ENCODE data around the gene ITGAV. TPM values are rescaled to one million over a fixed set of nuclear protein-coding genes. Genes with fewer than 3 reads are reported as not detected.

The ITGAV gene
- polyA plus RNA-seq, 1 donor, result 73.4 TPM

- DNase-seq, result no peak
Observed at GRCh38 chr2:186572705-186573104, 17.2 kb upstream of the ITGAV start.

DNA sequence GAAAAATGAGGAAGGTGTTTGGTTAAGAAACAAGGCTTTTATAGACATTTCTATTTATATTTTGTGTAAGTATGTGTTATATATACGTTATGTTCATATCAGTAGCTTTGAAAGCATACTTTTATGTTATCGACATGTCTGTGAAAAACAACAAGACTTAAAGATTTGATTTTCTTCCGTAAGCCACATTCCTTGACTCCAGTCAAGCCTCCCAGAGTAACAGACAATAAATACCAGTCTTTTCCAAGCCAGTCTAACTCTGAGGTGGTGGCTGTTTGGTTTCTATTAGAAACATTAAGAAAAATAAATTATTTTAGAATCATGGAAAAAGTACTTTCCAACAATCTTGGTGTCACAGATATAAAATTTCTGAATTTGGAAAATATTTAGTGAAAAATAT is 16.3 kb upstream of the ITGAV start:
- no peak for DNase-seq

DNA sequence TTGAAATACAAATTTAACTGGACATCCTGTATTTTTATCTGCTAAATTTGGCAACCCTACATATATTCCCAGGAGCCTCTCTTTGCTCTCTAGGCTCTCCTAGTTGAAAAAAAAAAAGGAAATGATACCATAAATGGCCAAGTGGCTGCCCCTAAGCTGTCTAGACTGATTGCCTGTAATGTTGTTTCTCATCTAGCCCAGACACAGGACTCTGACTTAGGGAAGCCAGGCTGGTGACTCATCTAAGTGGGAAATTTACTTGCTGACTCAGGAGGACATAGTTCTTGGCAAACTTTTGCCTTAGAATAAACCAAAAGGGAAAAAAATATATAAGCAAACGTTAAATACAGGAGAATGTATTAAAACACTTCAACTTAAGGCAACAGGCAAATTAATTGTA is 14.6 kb upstream of the ITGAV start:
- no peak for DNase-seq

DNA sequence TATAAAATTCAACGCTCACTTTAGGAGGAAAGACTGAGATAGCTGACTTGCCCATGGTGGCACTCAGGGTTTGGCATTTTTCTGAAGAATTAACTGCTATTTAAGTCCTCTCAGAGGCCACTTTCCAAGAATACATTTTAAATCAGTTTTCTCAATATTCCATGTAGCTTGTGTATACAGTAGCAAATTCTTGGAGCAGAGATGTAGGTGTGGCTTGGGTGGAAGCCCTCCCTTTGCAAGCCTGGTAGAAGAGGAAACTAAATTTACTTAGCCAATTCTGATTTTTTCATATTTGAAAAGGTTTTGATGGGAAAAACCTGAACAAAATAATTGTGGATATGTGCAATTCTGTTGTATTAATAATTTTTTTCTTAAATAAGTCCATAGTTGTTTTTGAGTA is 14.0 kb upstream of the ITGAV start:
- DNase-seq, result no peak

DNA sequence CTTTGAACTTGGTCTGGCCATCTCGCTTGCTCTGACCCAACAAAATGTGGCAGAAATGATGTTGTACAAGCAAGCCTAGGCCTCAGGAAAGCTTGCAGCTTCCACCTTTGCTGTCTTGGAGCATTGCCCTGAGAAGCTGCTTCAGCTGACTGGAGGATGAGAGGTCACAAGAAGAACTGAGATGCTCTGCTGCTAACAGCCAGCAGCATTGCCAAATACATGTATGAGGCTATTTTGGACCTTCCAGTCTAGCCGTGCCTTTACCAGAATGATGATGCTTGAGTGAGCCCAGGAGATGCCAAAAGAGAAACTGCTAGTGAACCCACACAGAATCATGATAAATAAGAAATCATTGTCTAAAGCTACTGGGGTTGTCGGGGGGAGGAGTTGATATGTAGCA is 13.2 kb upstream of the ITGAV start:
- no peak for DNase-seq

DNA sequence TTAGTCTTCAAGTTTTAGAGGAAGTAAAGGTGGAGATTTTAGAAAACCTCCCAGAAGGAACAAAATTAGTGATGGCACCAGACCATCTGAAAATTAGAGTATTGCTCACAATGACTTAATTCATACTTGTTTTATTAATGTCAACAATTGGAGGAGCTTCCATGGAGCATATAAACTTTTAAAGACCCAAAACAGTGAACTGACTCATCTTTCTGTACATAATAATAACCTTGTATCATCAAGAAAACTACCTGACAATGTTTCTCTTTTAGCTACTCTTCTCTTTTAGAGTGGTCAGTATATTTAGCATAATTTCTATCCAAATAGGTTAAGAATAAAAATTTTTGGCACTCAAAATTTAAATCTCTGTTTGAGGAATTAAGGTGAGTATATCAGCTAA is 7.2 kb upstream of the ITGAV start:
- no peak for DNase-seq

DNA sequence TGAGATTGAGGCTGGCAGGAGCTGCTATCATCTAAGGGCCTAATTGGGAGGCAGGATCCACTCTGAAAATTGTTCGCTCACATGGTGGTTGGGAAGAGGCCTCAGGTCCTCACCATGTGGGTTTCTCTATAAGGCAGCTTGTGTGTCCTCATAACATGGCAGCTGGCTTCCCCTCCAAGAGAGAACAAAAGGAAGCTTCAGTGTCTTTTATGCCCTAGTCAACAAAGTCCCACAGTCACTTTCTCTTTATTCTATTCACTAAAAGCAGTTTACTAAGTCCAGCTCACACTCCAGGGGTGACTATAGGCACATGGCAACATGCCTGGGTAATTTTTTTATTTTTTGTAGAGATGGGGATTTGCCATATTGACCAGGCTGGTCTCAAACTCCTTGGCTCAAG is 5.8 kb upstream of the ITGAV start:
- no peak for DNase-seq

DNA sequence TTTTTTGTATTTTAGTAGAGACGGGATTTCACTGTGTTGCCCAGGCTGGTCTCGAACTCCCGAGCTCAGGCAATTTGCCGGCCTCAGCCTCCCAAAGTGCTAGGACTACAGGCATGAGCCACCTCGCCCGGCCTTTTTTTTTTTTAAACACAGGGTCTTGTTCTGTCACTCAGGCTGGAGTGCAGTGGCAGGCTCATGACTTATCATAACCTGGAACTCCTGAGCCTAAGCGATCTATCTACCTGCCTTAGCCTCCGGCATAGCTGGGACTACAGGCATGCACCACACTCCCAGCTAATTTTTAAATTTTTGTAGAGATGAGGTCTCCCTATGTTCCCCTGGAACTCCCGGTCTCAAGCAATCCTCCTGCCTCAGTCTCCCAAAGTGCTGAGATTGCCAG is 1.4 kb upstream of the ITGAV start:
- DNase-seq, result no peak

GRCh38 chr2:186588940-186589611 is 780 bp upstream of the ITGAV start:
- peak; percentile 18 for DNase-seq

- peak; percentile 40 for DNase-seq
Observed at GRCh38 chr2:186590350-186590758, 498 bp downstream of the ITGAV start.

GRCh38 chr2:186590759-186591505 is 1.1 kb downstream of the ITGAV start:
- DNase-seq, result peak; percentile 60

GRCh38 chr2:186591506-186591890 is 1.6 kb downstream of the ITGAV start:
- DNase-seq, result no peak

GRCh38 chr2:186592137-186592875 is 2.5 kb downstream of the ITGAV start:
- DNase-seq, result no peak

DNA sequence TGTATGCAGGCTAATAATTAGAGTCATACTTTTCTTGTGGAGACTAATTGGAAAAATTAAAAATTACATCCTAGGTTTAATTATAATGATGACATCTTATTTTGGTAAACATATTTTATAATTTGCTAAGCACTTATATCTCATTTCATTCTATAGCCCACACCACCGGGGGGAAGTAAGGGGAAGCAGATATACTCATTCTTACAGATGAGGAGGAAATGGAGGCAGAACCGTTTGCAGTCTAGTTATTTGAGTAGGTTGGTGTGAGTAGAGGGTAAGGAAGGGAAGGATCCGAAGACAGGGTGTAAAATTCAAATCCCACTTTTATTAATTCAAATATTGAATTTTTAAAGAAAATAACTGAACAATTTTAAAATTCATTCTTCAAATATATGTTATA is 3.7 kb downstream of the ITGAV start:
- DNase-seq, result no peak

GRCh38 chr2:186594001-186594722 is 4.3 kb downstream of the ITGAV start:
- DNase-seq, result no peak

DNA sequence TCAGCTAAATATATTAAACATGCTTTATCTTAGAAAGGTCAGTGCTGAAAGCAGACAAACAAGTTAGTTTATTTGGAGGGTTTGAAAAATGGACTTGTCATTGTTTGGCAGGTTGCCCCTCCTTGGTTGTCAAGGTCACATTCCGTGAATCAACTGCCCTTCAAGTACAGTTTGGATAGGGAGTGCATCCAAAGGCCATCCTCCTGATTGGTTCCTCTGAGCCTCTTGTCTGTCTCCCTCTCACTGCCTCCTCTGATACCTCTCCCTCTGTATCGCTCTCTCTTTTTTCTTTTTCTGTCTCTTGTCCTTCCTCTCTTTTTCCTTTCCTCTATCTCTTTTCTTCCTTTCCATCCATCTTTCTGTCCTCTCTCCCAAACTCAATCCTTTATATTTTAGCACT is 5.4 kb downstream of the ITGAV start:
- DNase-seq, result no peak

DNA sequence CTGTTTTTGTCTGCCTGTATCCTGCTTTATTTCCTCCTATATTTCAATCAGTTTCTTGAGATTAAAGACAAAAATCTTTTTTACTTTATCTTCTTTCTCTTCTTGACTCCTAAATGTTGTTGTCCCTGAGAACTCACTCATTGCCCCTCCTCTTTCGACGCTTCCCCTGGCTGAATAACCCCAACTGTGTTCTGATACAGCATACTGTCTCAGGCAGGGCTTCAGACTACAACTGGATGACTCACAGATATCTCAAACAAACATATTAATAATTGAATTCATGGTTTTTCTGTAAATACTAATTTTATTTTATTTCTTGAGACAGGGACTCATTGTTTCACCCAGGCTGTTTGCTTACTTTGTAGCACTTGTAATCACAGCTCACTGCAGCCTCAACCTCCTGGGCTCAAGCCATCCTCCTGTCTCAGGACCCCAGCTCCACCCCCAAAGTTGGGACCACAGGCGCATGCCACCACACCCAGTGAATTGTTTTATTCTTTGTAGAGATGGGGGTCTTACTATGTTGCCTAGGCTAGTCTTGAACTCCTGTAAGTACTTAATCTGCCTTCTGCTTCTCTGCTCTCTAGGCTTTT is 9.4 kb downstream of the ITGAV start:
- no peak for DNase-seq

DNA sequence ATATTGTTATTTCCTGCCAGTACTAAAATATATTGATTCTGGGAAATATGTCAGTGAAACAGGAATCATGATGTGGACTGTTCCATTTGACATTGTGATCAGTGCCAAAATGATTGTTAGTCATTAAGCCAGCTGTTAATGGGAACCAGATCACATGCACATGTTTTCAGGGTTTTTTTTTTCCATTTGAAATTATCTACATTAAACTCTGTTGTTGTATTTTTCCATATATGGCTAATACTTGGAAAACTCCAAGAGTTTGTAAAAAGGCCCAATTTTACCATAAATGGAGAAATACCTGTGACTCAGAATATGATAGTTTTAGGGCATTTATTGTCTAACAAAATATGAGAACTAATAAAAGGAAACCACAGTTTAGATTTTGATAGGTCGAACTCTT is 13.4 kb downstream of the ITGAV start:
- DNase-seq, result no peak

DNA sequence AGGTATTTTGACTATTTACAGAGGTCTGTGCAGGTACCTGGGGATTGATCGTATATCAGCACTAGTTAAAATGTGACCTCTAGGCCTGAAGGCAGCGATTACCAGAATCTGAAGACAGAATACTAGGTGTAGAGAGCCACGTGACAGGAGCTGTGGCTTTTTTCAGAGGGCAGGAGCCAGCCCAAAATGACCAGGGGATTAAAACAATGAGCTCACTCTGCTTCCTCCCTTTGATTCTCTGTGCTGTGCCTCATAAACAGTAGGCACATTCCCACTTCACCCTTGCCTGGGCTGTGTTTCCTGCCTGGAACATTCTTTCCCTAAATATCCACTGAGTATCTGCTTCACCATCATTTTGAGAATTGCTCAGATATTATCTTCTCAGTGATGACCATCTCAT is 15.2 kb downstream of the ITGAV start:
- no peak for DNase-seq

DNA sequence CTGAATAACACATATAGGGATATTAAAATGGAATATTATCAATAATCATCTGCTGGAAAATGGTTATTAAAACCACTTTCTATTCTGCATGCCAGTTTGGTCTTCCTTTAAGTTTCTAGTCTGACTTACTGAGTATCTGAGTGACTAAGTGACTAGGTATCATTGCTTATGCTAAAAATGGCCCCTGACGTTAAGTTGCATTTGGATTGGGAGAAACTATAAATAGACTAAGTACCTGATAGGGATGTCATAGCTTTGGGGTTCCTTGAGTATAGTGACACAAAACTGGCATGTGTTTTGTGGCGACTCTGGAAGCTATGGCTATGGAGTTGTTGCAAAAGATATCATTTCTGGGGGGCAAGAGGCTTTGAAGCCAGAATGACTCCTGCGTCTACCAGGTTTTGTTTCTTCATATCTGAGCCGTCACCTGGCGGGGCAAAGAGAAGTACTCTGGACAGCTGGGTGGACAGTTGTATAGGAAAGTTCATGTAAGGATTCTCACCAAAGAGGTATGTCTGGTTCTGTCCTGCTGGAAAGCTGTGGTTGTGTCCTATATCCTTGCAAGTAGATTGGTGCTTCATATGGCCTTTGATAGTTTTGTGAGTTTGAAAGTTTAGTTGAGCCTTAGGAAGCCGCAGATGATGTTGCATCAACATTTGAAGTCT is 17.9 kb downstream of the ITGAV start:
- no peak for DNase-seq

GRCh38 chr2:186610785-186611184 is 20.9 kb downstream of the ITGAV start:
- no peak for DNase-seq

DNA sequence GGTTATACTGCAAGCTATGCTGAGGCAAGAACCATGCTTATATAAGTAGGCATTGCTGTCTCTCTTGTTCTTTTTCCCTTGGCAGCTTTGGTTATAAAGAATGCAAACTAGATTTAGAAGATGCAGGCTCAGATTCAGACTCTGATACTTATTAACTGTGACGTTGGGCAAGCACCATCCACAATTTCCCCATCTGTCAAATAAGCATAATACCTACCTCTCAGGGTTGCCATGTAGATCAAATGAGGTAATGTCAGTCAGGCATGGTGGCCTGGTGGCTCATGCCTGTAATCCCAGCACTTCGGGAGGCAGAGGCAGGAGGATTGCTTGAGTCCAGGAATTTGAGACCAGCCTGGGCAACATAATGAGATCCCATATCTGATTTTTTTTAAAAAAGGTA is 21.7 kb downstream of the ITGAV start:
- DNase-seq, result no peak

Measured in left kidney (tissue), 2 donors.